Hypothalamus (tissue), 51 donors: Measurements from ENCODE around the gene KRTAP26-1.

Source experiments
- DNase-seq, 51 donors: peaks; one replicate each; lab custom pipeline; 2025; lab: John Stamatoyannopoulos, UW

KRTAP26-1 gene, protein sequence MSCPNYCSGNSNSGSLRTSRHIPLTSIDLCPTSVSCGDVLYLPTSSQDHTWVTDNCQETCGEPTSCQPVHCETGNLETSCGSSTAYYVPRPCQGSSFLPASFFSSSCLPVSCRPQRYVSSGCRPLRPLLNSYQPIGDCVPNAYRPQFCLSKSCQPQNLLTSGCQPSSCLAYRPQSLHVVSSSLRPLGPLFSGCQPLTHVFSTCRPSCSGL

DNA sequence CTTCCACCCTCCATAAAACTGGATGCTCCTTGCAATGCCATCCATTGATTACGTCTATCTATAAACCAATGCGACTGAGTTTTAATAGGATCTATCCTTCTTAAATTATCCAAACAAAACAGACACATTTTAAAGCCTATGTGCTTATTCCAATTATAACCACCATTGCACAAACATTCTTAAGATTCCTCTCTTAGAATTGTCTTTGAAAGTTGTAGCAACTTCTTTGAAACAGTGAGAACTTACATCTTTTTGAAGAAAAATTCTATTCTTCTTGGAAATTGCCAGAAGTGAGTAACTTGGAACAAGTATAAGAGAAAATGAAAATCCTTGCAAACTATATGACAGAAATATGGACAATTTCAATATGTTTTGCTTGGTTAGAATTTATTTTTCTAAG is at the start of gene KRTAP26-1:
KRTAP26-1 (minus strand) TSS at position 101 of the 400 bp plus-strand sequence. CDS start 280 bp downstream, outside the sequence.
- no peak for DNase-seq

DNA sequence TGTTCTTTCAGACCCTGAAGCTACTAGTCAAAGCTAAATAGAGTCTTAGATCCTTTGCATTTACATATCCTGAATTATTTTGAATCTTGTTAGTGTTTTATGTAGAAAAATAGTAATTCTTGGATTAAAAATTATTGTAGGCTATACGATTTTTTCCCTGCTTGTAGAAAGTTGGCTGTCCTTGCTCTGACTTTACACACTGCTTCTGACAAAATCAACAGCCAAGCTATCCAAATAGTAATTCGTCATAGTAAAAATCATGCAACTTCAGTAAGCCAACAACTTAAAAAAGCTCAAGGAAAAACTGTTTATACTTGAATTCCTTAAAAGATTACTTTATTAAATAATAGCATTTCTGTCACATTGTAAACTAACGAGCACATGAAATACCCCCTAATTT is 35.8 kb upstream of the KRTAP26-1 start:
- no peak for DNase-seq

DNA sequence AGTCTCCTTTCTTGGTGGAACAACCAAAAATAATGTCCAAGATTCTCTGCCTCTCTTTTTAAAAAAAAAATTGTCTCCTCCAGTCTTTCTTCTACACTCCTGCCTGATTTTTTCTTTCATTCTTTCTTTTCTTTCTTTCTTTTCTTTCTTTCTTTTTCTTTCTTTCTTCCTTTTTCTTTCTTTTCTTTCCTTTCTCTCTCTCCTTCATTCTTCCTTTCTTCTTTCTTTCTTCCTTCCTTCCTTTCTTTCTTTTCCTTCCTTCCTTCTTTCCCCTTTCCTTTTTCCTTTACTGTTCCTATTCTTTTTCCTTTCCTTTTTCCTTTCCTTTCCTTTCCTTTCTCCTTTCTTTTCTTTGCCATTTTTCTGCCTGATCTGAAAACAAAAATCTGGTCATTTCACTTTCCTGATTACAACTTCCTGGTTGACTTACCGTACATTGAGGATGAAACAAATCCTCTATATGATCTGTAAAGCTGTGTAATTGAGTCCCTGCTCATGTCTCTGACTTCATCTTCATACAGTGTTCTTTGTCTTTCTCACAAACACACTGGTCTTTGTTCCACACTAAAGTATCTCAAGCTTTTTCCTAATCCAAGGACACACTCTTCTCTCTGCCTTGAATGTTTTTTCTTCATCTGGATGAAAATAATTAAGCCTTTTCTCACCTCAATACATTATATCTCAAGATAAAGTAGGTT is 34.3 kb upstream of the KRTAP26-1 start:
- DNase-seq: no peak

DNA sequence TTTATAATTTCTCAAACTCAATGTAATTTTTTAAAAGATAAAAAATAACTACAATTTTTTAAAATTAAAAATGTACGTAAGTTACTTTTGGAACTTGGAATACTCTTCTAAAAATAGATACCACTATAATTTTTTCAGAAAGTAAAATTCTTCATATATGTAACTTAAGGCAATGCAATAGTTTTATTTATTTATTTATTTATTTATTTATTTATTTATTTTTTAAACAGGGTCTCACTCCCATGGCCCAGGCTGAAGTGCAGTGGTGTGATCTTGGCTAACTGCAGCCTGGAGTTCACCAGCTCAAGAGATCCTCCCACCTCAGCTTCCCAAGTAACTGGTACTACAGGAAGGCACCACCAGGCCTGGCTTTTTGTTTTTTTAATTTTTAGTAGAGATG is 31.4 kb upstream of the KRTAP26-1 start:
- DNase-seq: no peak

DNA sequence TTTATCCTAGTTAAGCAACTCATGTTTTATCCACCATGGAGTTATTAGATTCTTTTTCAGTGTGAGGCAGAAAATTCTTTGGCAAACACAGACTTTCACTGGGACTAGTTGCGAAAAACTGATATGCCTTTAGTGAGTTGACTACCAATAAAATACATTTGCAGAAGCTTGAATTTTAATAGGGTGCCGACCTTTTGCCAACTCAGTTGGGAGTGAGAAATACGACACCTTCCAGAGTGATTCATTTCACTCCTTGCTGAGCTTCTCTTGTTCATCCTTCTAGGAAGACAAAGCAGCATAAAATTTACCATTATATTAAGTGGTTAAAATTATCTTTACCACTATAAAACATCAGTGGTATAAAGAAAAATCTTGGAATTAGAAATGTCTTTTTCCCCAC is 29.5 kb upstream of the KRTAP26-1 start:
- DNase-seq: no peak

DNA sequence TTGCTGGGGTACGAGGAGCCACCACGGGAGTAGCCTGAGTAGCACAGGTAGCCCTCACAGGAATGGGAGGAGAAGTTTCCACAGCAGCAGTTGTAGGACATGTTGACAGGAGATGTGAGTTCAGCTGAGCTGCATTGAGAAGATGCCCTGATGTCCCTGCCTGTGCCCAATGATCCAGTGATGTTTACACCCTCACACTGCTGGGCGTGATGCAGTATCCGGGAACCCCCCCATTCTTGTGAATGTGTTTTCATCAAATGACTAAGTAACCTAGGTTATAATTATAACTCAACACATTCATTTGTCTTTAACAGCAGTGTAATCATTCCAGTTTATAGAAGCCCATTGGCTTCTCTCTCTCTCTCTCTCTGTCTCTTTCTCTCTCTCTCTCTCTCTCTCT is 28.4 kb upstream of the KRTAP26-1 start, which contains the start of gene KRTAP23-1:
KRTAP23-1 (minus strand) TSS at position 101 of the 400 bp plus-strand sequence; CDS start at position 101, 0 bp downstream.
- no peak for DNase-seq

DNA sequence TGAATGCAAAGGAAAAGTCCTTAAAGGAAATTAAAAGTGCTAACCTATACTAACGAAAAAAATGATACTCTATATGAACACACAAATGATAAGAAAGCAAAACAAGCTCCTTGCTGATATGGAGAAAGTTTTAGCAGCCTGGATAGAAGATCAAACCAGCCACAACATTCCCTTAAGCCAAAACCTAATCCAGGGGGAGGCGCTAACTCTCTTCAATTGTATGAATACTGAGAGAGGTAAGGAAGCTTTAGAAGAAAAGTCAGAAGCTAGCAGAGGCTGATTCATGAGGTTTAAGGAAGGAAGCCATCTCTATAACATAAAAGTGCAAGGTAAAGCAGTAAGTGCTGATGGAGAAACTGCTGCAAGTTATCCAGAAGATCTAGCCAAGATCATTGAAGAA is 24.9 kb upstream of the KRTAP26-1 start:
- DNase-seq: no peak

DNA sequence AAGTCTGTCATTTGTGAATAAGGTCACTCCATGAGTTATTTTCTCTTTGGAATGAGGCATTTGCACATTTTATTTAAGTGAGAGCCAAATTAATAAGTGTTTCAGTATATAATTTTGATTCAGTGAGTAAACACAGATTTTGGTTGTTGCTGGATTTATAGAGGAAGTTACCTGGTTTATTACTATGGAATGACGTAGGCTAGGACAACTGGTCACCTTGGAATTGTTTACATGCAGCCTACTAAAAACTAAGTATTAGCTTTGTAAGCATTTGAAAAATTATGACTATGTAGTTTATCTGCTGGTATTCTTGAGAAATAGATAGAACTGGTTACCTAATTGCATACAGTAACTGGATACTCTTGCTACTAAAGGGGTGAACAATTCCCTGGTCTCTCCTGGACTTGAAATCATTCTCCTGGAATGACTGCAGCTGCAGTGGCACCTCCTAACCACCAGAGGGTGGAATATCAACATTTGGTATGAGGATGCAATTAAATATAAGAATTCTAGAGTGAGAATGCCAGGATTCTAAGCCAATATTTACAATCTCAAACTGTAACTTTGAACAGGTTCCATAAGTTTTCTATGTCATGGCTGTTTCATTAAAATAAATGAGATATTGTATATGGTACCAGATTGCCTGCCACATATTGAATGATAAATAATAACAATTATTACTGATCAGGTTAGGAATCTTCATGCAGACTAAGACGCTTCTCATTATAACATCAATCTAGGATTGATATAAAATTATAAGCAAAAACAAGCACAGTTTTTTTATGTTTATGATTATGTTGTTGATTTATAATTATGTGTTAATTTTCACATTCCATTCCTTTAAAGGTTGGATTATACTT is 20.8 kb upstream of the KRTAP26-1 start:
- peak in 12 of 51 donors; percentile 0 to 35 (median 12) for DNase-seq

DNA sequence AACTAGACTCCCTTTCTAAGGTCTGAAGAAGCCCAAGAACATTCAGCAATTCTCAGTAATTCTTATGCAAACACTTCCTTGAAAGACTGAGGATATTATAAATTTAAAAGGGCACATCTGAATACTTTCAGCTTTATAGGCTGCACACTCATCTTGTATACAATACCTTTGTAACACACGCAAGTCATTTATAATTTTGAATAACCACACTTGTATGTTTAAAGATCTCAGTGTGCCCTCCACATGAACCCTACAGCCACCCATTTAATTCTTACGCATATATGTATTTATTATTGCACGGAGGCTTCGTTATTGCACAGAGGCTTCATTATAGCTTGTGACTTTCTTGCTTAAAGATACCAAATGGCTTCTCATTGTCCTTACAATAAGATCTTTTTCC is 18.6 kb upstream of the KRTAP26-1 start:
- DNase-seq: no peak

DNA sequence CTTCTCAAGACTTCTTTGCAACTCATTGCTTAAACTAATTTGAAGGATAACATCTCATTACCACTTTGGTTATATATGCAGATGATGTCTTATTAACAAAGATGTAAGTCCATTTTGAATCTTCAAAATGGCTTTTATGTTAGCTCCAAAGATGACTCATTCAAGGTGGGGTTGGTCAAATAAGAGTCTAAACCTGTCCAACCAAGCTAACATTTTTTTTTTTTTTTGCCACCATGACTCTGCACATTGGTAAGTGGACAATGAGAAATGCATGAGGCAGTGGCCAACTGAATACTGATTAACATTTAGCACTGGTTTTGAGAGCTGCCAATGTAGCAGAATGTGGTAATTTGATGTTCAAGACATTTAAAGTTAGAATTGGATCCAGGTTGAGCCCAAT is 17.7 kb upstream of the KRTAP26-1 start:
- DNase-seq: no peak

DNA sequence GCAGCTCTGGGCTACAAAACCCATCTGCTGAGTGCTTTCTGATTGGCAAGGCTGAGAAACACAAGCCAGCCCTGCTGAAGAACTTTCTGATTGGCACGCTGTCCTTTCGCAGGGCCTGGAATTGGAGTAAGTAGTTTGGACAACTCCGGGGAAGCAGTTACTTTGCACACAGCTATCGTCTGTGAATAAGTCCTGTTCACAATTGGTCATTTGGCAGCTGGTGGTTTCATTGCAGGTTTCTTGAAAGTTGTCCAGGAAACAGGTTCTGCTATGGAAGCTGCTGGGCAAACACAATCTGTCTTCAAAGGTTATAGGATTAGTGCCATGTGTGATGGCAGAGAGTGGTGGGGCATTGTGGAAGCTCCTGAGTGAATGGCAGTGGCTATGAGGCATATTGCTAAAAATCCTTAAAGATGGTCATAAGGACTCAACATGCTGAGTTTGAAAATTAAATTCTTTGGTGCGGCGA is 17.2 kb upstream of the KRTAP26-1 start, which contains the start of gene KRTAP27-1:
KRTAP27-1 (minus strand) TSS at position 419 of the 469 bp plus-strand sequence; CDS start at position 393, 26 bp downstream.
- DNase-seq: no peak

DNA sequence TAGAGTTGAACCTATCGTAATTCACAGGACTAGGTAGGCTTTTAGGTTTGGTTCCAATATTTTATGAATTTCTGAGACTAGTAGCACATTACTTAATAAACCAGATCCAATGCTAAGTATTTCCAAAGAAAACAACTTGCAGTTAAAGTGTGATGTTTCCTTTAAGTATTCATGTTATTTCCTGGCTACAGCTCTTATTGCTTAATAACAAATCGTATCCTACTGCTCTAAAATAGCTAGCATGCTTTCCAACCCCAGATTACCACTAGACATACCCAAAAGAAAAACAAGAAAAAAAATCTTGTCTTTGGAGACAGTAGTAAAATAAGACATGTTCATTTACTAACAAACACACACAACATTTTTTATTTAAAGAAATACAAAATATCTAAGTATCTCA is 16.5 kb upstream of the KRTAP26-1 start:
- DNase-seq: no peak

DNA sequence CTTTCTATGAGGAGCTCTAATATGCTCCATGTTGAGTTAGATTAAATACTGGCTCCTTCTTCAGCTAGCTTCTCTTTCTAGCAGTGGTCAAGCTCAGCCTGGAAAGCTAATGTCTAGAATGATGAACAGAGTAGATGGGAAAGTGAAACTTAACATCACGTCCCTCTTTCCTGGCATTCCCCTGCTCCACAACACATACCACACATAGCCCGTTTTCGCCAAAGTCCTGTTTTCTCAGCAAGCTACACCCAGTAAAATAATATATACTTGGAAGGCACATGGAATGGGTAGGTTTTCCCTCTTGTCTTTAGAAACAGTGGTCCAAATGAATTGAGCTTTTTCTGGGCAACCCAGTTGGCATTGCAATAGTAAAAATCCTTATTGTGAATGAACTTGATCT is 13.6 kb upstream of the KRTAP26-1 start:
- DNase-seq: no peak

DNA sequence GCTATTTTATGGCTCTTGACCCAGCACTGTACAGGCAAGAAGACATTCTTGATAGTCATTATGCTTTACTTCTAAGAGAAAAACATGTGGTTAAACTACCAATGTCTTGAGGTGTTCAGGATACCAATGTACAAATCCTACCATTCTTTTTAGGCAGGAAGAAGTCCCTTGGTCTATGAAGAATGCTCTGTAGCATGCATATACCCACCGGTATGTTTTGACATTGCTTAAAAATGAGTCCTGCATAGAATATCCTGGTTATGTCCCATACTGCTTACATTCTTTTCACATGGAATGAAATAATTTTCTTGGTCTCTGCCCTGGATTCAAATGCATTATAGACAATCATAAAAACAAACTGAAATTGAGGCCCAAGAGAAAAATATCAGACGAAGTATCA is 12.6 kb upstream of the KRTAP26-1 start:
- no peak for DNase-seq

DNA sequence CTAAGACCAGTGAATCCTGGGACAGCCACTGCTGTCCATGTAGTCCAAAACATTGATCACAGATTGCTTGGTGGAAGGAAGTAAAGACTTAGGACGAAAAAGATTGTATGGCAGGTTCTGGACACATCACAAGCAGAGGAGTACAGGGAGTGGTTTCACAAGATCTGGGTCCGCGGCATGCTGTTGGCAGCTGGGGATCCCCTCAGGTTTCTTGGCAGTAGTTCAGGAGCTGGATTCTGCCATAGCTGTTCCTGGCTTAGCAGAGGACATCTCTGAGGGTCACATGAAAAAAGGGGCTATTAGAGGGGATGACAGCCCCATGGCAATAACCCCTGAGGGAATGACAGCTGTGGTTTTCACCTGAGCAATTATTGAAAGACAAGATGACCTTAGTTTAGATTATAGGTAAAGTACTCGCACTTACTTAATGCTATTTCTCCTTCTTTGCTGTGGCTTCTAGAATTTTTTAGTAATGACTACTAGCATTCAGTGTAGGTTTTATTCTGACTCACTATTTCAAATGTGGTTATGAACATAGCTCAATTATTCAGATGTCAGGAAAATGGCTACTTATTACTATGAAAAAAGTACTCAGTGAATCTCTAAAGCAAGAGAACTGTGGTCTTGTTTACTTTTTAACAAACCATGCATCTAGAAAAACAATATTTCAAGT is 9.2 kb upstream of the KRTAP26-1 start:
- no peak for DNase-seq

DNA sequence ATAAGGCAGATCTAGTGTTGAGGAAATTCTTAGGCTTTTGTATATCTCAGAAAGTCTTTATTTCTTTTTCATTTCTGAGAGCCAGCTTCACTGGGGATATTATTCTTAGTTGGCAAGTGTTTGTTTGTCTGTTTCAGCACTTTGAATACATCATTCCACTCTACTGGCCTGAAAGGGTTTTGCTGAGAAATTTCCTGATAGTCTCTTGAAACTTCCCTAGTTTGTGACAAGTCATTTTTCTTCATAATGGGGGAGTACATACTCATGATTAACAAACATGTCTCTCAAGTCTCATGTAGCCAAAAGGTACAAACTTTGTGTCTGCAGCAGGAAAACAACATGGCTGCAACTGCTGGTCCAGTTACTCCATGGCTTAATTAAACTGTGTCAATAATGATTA is 6.3 kb upstream of the KRTAP26-1 start:
- no peak for DNase-seq

DNA sequence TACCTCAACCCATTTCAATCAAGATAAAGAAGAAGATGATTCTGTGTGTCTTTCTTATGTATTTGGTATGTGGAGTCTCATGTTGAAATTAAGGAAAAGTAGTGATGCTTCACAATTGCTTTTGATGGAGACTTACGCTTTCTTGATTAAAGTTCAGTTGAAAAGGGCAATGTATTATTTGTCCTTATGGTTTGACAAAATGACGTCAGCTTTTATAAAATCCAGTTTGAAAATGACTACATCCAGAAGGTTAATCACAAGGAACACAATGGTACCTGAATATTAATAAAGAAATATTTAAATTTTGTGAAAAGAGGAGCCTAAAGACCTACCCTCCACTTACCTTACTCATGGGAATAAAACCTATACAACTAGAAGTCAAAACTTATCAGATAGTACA is 4.4 kb downstream of the KRTAP26-1 start:
- no peak for DNase-seq

DNA sequence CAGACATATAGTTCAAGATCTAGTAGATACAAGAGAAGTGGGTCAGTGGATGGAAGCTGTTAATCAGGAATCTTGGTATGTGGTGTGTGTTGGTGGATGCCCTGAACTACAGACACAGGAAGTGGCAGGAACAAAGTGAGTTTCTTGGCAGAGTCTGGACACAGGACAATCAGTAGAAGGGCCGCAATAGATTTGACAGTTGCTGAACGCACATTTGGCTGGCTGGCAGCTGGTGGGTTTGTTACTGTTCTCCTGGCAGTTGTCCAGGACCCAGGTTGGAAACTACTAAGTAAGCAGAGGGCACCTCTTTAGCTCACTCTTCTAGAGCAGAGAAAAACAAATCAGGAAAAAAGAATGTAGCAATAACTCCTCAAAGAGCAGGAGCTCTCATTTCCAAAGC is 13.2 kb downstream of the KRTAP26-1 start:
- no peak for DNase-seq

DNA sequence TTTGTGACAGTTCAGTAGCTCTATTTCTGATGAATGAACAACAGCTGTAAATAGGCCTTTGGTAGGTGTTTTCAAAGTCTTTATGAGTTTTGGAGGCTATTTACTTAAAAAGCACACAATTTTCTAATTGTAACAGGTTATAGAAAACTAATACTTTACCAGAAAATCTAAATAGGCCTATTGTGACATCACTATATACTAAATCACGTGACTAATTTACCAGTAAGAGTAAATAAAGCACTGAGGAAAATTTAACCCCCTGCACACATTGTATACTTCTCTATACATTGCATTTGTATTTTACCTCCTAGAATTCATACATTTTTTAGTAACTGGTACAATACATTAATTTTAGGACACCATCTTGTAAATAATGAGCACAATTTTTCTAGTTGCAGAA is 15.0 kb downstream of the KRTAP26-1 start:
- DNase-seq: no peak

DNA sequence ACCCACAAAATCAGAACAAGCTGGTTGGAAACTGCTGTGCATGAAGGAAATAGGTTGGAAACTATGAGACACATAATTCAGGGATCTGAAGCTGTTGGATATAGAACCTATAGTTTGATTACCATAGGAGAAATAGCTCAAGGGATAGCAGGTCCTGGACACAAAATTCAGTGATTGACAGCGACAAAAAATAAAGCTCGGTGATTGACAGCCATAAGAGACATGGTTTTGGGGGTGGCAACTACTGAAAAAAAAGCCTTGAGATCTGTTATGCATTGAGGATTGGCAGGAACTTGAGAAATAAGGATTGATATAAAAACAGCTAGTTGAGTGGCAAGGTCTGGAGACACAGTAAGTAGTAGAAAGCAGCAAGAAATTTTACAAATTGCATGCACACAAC is 30.9 kb downstream of the KRTAP26-1 start, which contains the start of gene KRTAP25-1:
KRTAP25-1 (minus strand) TSS at position 300 of the 400 bp plus-strand sequence; CDS start at position 276, 24 bp downstream.
- no peak for DNase-seq
